ENCODE measurements around the gene IKBKG.
"Not testable (repeated sequence)": the region's sequence is repeated elsewhere in the genome, so short reads cannot be mapped to it uniquely, and the experiment has no call there.

The IKBKG gene

GRCh38 chrX:154526901-154527675 is 20.3 kb upstream of the IKBKG start:
- DNase-seq (ENCODE audit: low read depth in 2 of 2) = peak; percentile 47 to 54

GRCh38 chrX:154529206-154529612 is 18.2 kb upstream of the IKBKG start:
- no peak for DNase-seq (ENCODE audit: low read depth in 2 of 2)

- DNase-seq (ENCODE audit: low read depth in 2 of 2) = no peak
These were observed 17.1 kb upstream of the IKBKG start for GRCh38 chrX:154530286-154530685.

- no peak for DNase-seq (ENCODE audit: low read depth in 2 of 2)
These were observed 15.8 kb upstream of the IKBKG start for GRCh38 chrX:154531626-154532025.

GRCh38 chrX:154532690-154533089 is 14.7 kb upstream of the IKBKG start:
- DNase-seq (ENCODE audit: low read depth in 2 of 2) = no peak

GRCh38 chrX:154534526-154535322 is 12.7 kb upstream of the IKBKG start:
- DNase-seq (ENCODE audit: low read depth in 2 of 2) = peak; percentile 78 to 84

- no peak for DNase-seq (ENCODE audit: low read depth in 2 of 2)
These were observed 11.5 kb upstream of the IKBKG start for GRCh38 chrX:154535892-154536291.

GRCh38 chrX:154539077-154539476 is 8.3 kb upstream of the IKBKG start:
- DNase-seq (ENCODE audit: low read depth in 2 of 2) = no peak

GRCh38 chrX:154540365-154540764 is 7.1 kb upstream of the IKBKG start:
- DNase-seq (ENCODE audit: low read depth in 2 of 2) = not testable (repeated sequence)

GRCh38 chrX:154540897-154541535 is 6.4 kb upstream of the IKBKG start:
- DNase-seq (ENCODE audit: low read depth in 2 of 2) = no peak

- DNase-seq (ENCODE audit: low read depth in 2 of 2) = no peak
These were observed 5.9 kb upstream of the IKBKG start for GRCh38 chrX:154541589-154541895.

GRCh38 chrX:154541896-154542722 is 5.3 kb upstream of the IKBKG start:
- DNase-seq (ENCODE audit: low read depth in 2 of 2) = peak in 1 of 2 donors; percentile 23

- no peak for DNase-seq (ENCODE audit: low read depth in 2 of 2)
These were observed 4.5 kb upstream of the IKBKG start for GRCh38 chrX:154542723-154543424.

GRCh38 chrX:154545673-154546274 is 1.6 kb upstream of the IKBKG start:
- DNase-seq (ENCODE audit: low read depth in 2 of 2) = no peak

- DNase-seq (ENCODE audit: low read depth in 2 of 2) = peak; percentile 63 to 77
These were observed 821 bp upstream of the IKBKG start, which contains the start of gene G6PD for GRCh38 chrX:154546354-154547244. TSS of gene G6PD (minus strand) at chrX:154546846. CDS start at chrX:154546155, 691 bp downstream.

GRCh38 chrX:154548028-154548316 is 552 bp downstream of the IKBKG start:
- no peak for DNase-seq (ENCODE audit: low read depth in 2 of 2)

GRCh38 chrX:154549766-154550165 is 2.3 kb downstream of the IKBKG start:
- no peak for DNase-seq (ENCODE audit: low read depth in 2 of 2)

- not testable (repeated sequence) for DNase-seq (ENCODE audit: low read depth in 2 of 2)
These were observed 4.8 kb downstream of the IKBKG start for GRCh38 chrX:154552112-154552806.

GRCh38 chrX:154558060-154558690 is 10.8 kb downstream of the IKBKG start:
- not testable (repeated sequence) for DNase-seq (ENCODE audit: low read depth in 2 of 2)
